ENCODE measurements around the gene DNAH1.

The DNAH1 gene

GRCh38 chr3:52406791-52407510, 90.8 kb downstream of the DNAH1 start:
- DNase-seq = peak in 1 of 5 donors; percentile 7

GRCh38 chr3:52407779-52408178, 91.7 kb downstream of the DNAH1 start:
- peak in 1 of 5 donors; percentile 9 for DNase-seq

DNA sequence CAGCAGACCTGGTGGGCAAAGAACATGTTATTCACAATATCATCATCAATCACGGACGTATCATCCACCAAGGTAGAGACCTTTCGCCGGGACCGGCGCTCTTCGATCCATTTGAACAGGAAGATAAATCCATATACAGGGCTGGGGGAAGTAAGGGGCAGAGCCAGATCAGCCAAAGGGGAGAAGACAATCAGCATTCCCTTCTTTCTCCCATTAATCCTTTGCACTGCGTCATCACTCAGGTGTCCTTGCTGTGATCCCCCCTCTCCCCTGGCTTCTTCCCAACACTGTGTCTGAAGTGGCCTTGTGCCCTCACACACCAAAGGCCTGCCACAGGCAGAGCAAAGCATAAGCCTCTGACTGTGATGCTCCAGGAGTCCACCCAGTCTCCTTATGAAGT, 92.3 kb downstream of the DNAH1 start:
- no peak for DNase-seq

GRCh38 chr3:52415800-52416199, 99.7 kb downstream of the DNAH1 start:
- DNase-seq = no peak

- DNase-seq = no peak
Observed at GRCh38 chr3:52420388-52420787, 104.3 kb downstream of the DNAH1 start.

GRCh38 chr3:52422669-52423068, 106.5 kb downstream of the DNAH1 start:
- no peak for DNase-seq

GRCh38 chr3:52423173-52423572, 107.1 kb downstream of the DNAH1 start:
- no peak for DNase-seq

DNA sequence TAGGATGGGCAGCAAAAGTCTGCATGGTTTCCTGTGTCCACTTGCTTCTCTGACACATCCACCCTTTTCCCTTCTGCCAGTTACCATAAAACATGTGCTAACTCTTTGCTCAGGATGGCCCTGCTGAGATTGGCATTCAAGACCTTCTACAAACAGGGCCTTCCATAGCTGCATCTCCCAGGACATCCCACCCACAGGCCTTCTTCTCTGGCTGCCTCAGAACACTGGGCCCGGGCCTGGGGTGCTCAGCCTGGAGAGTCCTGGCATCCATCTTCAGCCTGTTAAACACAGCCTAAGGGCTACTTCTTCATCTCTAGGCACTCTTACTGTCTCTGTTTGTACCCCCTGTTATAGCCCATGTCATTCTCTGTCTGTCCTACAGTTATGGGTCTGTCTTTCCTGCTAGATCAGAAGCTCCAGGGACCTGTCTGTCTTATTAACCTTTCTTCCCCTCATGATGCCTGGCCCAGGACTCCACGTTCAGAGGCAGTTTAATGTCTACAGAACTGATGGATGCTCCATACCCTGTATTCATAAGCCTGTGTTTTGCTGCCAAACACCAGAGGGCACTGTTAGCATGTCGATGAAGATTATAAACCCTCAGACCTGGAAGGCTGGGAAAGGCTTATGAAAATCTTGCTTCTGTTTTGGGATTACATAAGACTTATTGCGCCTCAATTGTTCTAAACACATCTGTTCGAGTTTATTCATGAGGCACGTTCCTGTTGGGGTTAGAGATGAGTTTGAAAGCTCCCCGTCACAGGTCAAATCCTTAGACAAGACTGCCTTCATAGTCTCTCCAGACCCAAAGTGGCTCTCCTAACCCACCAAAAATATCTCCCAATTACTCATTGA, 112.3 kb downstream of the DNAH1 start:
- DNase-seq = peak in 2 of 5 donors; percentile 19 to 45

DNA sequence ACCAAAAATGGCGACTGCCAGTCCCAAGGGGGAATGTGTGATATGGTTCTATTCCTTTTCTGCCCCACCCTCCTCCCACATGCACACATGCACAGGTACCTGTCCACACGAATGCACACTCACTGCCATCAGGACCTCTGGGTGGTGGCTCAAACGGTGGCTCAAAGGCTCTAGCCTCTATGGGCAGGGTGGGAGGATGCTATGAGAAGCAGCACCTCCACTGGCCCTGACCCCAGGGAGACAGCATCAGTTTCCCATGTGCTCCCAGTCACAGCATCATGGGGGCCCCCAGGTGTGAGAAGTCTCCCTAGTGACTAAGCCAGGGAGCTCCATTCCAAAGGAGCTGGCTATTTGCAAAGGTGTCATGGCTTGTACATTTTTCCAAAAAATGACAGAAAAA, 112.9 kb downstream of the DNAH1 start:
- no peak for DNase-seq

DNA sequence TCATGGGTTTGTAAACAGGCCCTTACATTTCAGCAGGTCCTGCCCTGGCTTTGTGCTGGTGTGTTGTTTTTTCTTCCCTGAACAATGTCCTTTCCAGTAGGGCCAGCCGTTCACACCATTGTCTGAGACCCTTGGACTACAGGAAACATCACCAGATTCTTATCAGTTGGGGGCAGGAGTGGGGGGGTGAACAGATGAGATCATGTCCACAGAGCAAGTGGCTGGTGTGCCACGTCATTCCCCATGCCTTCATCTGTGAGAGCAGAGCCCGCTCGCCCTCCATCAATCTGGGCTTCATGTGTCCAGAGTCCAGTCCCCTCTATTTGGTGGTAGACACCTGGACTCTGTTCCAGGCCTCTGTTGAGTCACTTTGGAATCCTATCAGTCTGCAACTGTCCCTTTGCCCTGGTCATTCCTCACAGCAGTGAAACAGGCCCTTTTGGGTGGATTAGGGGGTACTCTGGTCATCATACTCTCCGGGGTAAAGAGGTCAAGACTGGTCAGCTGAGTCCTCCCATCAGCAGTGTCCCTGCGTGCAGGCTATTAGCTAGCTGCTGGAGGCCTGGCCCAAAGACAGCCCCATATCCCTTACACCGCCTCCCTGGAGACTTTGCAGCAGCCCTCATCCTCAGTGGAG, 113.8 kb downstream of the DNAH1 start:
- DNase-seq = no peak

GRCh38 chr3:52430416-52430810, 114.3 kb downstream of the DNAH1 start:
- no peak for DNase-seq

DNA sequence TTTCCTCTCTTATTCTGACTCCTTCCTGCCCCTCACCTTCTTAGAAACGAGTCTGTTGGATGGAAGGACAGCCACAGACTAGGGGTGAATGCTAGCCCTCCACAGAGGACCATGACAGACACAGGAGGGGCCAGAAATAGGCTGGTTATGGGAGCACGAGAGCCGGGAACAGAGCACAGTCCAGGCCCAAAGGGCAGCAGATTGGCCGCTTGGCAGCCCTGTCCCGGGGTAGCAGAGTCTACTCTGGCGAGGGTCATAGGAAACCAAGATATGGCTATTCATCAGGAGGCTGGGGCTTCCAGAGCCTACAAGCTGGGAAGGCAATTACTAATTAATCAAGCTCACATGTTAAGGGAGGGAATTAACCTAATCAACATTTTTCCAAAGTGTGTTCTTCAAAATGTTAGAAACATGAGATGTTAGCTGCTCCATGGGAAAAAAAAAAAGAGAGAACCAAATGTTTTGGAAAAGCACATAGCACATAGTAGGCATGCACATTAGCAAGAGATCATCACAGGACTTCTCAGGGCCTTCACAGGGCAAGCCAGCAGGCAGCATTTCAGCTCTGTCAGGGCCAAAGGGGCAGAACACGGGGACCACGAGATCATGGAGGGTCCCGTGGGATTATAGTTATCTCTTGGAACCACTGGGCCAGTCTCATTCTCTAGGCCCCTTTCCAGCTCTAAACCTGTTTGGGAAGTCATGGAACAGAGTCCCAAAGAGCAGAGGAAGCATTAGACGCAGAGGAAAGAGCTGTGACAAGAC, 115.5 kb downstream of the DNAH1 start:
- DNase-seq = no peak

DNA sequence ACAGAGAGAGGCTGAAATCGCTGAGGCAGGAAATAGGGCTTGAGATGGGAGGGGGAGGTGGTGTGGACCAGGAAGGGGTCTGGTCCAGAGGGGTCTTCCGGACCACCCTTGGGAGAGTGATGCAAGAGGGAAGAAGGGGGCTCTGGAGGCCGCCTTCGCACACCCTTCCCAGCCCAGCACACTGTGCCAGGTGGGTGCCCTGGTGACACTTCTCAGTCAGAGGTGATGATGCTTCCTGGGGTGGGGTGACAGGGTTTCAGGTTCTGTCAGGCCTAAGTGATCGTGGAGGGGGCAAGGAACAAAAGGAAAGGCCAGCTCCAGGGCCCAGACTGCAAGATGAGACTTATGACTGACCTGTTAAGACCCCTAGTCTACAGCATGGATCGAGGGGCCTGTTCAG, 116.1 kb downstream of the DNAH1 start:
- no peak for DNase-seq

DNA sequence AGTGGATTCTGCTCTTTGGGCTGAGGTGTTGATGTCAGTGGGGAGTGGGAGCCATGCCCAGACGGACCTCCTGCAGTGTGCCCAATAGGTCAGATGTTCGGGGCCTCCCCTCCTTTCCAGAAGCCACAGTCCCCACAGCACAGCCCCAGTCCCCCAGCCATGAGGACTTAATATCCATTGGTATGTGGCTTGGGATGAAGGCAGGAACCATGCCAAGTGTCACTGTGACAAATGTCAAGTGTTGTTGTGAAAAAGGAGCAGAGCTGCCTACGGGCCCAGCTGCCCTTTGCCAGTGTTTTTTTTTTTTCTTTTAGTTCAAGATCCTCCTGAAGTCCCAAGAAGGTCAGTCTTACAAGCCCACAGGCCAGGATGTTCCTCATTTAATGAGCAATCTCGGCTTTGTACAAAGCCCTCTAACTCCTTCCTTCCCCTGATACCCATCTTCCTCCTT, 116.6 kb downstream of the DNAH1 start:
- no peak for DNase-seq

GRCh38 chr3:52433328-52433995, 117.3 kb downstream of the DNAH1 start:
- DNase-seq = no peak

DNA sequence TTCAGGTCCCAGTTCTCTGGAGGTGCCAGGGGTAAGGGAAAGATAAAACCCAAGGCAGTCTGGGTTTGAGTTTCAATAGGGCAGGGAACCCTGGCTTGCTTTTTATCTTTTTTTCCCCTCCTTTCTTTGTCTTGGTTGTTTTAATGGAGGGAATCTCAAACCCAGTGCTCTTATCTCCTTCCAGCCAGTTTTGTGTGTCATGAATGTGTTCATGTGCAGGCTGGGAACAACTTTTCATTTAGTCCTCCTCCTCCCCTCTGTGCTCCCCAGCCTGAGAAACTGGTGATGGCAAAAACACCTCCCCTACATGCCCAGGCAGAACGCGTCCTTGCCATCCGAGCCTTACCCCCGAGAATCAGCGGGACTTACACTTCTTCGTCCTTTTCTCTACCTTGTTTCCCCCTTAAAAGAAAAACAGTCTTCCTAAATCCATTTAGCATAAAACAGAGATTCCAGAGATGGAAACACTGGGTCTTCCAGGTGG, 117.9 kb downstream of the DNAH1 start:
- DNase-seq = no peak

DNA sequence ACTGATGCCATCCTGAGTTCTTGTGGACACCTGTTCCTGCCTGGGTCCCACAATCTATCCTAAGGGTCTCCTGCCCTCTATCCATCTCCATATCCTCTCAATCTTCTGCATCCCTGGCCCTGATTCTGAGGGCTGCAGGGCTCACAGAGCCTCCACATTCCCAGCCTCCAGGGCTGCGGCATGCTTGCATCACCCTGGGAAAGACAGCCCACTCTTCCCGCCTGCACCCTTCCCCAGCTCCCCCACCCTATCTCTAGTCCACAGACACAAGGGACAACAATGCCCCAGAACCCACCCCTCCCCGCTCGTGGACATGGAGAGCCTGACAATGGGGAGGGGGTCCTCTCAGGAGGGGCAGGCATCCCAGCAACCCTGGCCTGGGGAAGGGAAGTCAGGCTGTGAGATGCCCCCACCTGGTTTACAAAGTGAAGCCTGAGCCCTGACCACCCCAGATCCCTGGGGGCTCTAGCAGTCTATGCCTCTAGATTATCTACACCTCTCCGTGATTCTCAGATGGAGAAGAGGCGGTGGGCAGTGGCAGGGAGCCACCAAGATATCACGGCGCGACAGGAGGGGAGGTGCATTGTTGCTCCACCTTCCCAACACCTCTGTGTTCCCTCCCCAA, 118.5 kb downstream of the DNAH1 start:
- DNase-seq = no peak

- DNase-seq = no peak
Observed at GRCh38 chr3:52435246-52436101, 119.4 kb downstream of the DNAH1 start.

- no peak for DNase-seq
Observed at GRCh38 chr3:52436500-52437149, 120.5 kb downstream of the DNAH1 start.
